H4 (cell line): Measurements from ENCODE around the gene TUG1. TPM values are rescaled to one million over a fixed set of nuclear protein-coding genes. Genes with fewer than 3 reads are reported as not detected.

ENCODE experiments used
- DNase-seq: peaks from one replicate; pipeline ENCODE4 v3.0.0-alpha.2; 2015; ENCODE audit warnings: low spot score
- total RNA-seq: library from RNA; depleted of rRNA; stranded (reverse); fragments of >200 nt; shearing (Covaris generic); gene quantifications from 2 replicates; pipeline ENCODE4 v1.2.3, GENCODE V29; 2014; rRNA removed

Gene TUG1
- total RNA-seq, 1 experiment from 2014 or later = 35.8 TPM

DNA sequence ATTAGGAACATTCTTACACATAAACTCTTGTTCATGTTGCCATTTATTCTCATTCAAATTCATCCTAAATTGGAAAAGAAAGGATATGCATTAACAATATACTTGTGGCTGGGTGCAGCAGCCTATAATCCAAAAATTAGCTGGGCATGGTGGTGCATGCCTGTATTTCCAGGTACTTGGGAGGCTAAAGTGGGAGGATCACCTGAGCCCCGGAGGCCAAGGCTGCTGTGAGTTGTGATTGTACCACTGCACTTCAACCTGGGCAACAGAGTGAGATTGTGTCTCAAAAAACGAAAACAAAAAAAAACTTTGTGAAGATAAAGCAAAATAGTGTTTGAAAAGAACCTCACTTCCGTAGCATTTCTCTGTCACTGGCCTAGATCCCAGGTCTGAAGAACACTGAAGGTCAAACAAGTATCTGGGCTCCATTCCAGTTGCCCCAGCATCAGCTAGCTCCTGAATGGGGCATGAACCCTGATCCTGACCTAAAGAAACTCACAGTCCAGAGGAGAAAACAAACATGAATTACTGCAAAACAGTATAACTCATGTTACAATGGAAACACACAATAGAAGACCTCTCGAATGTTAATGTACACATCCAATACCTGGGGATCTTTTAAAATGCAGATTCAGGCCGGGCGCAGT lies 32.2 kb downstream of the TUG1 start:
- DNase-seq = no peak

DNA sequence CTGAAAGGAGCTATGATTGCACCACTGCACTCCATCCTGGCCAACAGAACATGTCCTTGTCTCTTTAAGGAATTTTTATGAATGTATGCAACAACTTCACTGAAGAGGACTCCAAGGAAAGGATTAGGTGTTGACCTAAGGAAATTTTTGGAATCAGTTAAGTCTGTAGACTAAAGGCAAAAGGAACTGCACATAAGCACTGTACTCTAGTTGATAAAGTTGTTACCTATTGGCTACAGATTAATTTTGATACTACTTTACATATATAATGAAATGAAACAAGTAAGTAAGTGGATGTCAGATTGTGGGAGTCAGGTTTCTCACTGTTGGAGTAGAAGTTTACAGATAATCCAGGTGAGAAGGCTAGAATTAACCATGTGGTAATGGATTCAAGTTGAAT lies 36.5 kb downstream of the TUG1 start:
- DNase-seq = no peak

DNA sequence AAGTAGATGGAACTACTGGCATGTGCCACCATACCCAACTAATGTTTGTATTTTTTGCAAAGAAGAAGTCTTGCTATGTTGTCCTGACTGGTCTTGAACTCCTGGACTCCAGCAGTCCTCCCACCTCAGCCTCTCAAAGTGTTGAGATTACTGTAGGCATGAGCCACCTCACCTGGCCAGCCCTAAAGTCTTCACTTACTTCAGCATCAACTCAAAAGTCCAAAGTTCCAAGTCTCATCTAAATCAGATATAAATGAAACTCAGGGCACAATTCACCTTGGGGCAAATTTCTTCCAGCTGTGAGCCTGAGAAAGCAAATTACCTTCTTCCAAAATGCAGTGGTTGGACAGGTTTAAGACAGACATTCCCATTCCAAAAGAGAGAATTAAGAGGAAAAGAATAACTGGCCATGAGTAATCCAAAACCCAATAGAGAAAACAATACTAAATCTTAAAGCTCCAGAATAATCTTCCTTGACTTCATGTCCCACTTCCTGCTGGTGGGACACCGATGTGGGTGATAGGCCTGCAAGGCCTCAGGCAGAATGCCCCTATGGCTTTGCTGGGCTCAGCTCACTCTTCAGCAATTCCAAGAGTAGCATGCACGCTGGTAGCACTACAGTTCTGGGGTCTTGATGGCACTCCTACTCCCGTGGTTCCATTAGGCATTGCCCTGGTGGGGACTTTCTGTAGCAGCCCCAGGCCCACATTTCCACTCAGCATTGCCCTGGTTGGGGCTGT lies 50.3 kb downstream of the TUG1 start:
- no peak for DNase-seq

DNA sequence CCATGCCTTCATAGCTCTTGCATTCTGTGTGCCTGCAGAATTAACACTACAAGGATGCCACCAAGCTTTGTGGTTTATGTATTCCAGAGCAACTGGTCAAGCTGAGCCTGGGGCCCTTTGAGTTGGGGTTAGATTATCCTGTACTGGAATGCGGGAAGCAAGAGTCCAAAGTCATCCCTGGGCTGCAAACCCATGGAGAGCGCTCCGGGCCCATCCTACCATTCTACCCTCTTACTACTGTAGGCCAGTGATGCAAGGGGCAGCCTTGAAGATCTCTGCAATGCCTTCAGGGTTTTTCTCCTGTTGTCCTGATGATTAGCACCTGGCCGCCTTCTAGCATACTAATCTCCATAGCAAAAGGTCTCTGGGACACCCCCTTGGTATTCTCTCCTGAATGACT lies 51.3 kb downstream of the TUG1 start:
- no peak for DNase-seq

DNA sequence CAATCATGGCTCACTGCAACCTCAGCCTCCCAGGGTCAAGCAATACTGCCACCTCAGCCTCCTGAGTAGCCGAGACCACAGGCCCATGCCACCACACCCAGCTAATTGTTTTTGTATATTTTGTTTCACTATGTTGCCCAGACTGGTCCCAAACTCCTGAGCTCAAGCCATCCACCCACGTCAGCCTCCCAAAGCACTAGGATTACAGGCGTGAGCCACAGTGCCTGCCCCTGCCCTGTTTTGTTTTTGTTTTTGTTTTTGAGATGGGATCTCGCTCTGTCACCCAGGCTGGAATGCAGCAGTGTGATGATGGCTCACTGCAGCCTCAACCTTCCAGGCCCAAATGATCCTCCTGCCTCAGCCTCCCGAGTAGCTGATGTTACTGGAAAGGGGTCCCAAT lies 53.5 kb downstream of the TUG1 start:
- DNase-seq = no peak

Other genes starting within 250 kb of the TUG1 start
- 9.0 and 10.8 TPM in 2 replicates for gene MORC2, start 491 bp upstream of the TUG1 start, total RNA-seq
- 13.9 and 20.9 TPM in 2 replicates for gene SMTN, start 112.1 kb downstream of the TUG1 start, total RNA-seq
- gene SELENOM, start 138.3 kb downstream of the TUG1 start, total RNA-seq = 2.3 and 10.0 TPM in 2 replicates
- gene INPP5J, start 153.7 kb downstream of the TUG1 start, total RNA-seq = 0.45 and 0.79 TPM in 2 replicates
- not detected in 2 replicates for gene PLA2G3, start 171.2 kb downstream of the TUG1 start, total RNA-seq
- 16.5 and 17.7 TPM in 2 replicates for gene RNF185, start 190.9 kb downstream of the TUG1 start, total RNA-seq
- gene LIMK2, start 243.0 kb downstream of the TUG1 start, total RNA-seq = 3.8 and 4.9 TPM in 2 replicates